Activated CD8-positive, alpha-beta memory T cell treated with anti-CD3 and anti-CD28 coated beads, Interleukin-2, amount 50 U/mL, for 48 hours (primary cell): ENCODE data around the gene MAMDC2.
"Not testable (repeated sequence)": the region's sequence is repeated elsewhere in the genome, so short reads cannot be mapped to it uniquely, and the experiment has no call there.

Source experiments
- DNase-seq: peaks from one replicate; pipeline ENCODE4 v3.0.0-alpha.2; 2020

Gene MAMDC2

DNA sequence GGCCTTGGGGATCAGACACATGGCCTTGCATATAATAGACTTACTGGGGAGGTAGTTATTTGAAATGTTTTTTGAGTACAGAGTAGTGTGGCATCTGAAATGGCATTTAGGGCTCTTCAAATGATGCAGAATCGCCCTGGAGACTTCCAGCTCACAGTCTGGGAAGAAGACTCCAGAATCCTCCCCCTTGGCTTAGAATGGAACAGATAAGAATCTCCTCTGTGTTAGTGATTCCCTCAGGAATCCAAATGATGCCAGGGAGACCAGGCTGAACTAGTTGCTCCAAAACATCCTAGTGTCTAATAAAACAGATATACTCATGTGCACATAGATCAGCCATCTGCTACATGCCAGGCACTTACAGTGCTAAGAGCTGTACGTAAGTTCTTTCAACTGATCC, 176.6 kb downstream of the MAMDC2 start:
- DNase-seq: no peak

DNA sequence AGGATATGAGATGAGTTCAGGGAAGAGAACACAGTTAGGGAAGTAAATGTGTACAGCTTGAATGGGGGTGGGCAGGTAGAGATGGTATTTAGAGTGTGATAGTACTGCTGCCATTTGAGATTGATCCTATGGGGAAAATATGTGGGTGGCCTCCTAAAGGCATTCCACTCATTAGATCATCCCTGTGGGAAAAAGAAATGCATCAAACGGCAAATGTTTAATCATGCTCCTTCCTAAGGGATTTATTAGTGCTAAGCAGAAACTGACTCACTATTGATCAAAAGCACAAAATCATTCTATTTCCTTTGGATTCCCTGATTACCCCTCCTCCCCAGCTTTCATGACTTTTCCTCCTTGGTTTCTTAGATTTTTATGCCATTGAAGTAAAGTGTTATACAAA, 178.7 kb downstream of the MAMDC2 start:
- DNase-seq: no peak

DNA sequence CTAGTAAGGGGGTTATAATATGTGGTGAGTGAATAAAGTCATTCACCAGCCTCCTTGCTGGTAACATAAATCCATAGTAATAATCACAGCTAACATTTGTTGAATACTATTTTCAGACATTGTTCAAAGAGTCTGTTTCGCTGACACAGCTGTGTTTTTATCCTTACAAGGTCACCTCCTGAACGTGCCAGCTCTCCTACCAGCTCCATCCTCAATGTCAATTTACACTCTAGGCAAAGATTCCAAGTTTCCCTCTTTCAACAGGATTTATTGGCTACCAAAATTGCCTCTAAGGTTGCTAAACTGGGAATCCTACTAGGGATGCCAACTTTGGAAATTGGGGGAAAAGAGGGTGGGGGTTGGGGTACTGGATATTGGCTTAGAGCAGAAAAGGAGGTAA, 184.5 kb downstream of the MAMDC2 start:
- no peak for DNase-seq

DNA sequence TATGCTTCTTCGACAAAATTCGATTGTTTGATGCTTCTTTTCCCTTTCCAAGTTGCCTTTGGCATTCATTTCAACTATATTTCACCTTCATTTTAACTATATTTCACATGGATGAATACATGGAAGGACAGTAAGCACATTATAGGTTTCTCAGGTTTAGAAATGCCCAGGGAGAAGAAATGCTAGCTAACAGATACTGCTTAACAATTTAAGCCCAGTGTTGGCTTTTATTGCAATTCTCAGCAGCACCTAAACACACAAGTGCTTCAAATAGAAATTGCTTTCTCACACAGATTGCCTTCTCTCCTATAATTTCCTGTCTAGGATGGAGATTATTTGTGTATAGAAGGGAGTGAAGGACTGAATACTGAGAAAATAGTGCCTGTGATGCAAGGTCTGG, 185.0 kb downstream of the MAMDC2 start:
- no peak for DNase-seq

DNA sequence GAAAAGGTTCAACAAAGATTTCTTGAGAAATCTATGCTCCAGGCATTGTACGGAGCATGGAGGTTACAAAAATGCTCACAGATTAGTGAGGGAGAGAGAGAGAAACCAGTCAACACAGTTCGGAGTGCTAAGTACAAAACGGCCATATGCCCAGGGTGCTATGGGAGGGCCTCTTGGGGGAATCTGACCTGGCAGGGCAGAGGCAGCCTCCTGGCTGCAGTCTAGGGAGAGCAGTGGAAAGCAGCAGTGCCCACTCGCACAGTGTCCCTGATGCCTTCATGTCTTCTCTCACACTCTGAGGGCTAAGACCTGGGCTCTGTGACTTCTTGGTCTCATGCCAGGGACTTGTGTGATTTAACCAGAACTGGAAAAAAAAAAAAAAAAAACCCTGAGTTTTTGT, 185.4 kb downstream of the MAMDC2 start:
- DNase-seq: no peak

DNA sequence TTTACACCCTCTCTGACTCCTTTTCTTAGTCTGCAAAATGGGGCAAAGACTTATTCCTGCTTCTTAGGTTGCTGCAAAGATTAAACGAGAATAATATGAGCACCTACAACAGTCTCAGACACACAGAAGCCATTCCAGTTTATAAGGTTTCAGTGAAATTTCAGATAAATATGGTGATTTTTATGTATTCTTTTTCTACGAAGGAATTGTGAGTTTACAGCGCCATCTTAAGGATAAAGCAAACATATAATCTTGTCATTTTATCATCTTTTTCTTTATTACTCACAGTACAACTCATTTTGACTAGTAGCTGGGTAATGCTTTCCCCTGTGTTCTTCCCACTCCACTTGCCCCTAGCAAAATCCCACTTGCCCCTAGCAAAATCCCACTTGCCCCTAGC, 185.9 kb downstream of the MAMDC2 start:
- no peak for DNase-seq

DNA sequence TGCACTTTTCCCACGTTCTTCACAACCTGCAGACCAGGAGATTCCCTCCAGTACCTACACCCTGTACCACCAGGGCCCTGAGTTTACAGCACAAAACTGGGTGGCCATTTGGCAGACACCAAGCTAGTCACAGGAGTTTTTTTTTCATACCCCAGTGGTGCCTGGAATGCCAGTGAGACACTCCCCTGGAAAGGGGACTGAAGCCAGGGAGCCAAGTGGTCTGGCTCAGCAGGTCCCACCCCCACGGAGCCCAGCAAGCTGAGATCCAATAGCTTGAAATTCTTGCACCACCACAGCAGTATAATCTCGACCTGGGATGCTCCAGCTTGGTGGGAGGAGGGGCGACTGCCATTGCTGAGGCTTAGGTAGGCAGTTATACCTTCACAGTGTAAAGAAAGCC, 188.8 kb downstream of the MAMDC2 start:
- DNase-seq: no peak

DNA sequence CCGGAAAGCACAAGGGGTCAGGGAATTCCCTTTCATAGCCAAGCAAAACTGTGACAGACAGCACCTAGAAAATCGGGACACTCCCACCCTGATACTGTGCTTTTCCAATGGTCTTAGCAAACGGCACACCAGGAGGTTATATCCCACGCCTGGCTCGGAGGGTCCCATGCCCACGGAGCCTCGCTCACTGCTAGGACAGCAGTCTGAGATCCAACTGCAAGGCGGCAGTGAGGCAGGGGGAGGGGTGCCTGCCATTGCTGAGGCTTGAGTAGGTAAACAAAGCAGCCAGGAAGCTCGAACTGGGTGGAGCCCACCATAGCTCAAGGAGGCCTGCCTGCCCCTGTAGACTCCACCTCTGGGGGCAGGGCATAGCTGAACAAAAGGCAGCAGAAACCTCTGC, 190.6 kb downstream of the MAMDC2 start:
- DNase-seq: not testable (repeated sequence)

DNA sequence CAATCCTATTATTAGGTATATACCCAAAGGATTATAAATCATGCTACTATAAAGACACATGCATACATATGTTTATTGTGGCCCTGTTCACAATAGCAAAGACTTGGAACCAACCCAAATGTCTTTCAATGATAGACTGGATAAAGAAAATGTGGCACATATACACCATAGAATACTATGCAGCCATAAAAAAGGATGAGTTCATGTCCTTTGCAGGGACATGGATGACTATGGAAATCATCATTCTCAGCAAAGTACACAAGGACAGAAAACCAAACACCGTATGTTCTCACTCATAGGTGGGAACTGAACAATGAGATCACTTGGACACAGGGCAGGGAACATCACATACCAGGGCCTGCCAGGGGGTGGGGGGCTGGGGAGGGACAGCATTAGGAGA, 202.3 kb downstream of the MAMDC2 start:
- not testable (repeated sequence) for DNase-seq

DNA sequence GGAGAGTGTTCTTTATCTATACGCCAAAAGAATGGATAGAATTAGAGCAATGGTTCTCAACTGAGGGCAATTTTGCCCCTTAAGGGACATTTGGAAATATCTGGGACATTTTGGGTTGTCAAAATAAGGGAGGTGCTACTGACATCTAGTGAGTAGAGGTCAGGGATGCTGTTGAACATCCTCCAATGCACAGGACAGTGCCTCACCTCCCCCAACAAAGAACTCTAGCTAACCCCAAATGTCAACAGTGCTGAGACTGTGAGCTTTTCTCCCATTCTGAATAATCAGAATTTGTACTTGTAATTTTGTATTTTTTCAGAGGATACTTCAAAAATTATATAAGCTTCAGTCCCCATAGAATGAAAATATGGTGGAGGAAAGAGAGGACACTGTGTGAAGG, 206.6 kb downstream of the MAMDC2 start:
- no peak for DNase-seq

DNA sequence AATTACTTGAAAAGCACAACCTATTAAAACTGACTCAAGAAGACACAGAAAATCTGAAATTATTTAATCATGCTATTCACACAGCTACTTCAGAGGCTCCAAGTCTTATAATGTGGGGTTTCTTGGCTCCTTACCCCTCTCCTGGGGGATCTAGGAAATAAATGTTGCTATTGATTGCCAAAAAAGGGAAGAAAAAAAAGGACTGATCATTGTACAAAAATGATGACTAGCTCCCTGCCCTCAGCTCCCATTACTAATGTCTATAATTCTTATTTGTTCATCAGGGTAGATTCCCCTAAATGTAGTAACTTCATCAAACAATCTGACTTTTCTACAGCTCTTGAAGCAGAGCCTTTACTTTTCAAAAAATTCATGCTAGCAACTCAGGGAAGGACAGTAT, 211.8 kb downstream of the MAMDC2 start:
- DNase-seq: no peak

DNA sequence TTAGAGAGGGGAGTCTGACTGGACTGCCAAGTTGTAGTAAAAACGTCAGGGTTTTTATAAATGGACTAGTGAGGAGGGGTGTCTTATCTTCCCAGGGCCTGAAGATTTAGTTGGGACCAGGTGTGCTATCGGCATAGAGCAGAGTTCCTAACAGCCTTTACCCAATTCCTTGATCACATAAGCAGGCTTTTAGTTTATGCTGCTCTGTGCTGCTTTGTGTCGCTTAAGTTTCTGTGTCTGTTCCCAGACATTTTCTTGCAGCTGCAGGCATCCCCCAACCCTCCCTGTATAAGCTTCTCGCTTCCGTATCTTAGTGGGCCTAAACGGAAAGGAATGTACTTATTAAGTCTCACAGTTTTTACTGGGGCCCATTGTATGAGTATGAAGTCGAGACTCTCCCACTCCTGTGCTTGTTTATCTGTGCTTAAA, 212.5 kb downstream of the MAMDC2 start:
- no peak for DNase-seq

DNA sequence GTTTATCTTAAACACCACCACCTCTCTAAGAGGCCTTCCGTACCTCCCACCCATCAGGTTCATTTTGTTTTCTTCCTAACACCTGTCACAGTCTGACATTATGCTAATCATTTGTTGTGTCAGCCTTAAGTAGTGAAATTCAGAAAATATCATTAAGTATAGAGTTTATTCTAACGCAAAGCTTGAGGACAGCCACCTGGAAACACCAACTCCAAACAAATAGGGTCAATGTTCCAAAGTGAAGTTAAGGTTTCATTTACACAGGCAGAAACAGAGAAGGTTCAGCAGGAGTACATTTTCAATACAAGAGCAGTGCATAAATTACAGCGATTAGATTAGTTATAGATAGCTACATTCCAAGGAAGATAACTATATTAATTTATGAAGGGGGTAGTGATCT, 213.9 kb downstream of the MAMDC2 start:
- DNase-seq: no peak

DNA sequence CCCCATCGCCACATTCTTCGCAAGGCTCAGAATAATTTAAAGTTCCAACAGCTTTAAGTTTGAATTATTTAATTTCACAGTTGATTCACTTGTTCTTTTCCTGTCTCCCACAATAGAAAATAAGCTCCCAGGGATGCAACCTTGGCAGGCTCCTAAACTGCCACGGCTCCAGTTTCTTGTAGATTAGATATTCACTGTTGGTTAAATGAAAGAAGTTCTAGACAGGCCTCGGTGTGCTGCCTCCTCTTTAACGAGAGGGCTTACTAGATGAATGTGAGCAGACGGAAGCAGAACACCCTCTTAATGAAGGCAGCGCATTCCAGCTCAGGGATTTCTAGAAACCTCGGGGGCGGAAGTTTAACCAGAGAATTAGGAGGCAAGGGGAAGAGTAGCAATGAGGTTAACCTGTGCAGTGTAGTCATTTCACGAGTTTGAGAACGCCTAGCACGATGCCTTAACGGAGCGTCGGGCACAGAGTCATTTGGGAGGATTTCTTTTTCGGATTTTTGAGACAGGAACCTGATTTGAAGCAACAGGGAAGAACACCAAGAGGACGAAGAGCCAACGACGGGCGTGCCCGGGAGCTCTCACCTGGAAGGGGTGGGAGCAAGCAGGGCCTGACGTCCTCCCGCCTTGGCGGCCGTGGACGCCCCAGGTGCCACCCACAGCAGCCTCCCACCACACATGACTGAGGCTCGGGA, 214.5 kb downstream of the MAMDC2 start:
- DNase-seq: peak; percentile 80

DNA sequence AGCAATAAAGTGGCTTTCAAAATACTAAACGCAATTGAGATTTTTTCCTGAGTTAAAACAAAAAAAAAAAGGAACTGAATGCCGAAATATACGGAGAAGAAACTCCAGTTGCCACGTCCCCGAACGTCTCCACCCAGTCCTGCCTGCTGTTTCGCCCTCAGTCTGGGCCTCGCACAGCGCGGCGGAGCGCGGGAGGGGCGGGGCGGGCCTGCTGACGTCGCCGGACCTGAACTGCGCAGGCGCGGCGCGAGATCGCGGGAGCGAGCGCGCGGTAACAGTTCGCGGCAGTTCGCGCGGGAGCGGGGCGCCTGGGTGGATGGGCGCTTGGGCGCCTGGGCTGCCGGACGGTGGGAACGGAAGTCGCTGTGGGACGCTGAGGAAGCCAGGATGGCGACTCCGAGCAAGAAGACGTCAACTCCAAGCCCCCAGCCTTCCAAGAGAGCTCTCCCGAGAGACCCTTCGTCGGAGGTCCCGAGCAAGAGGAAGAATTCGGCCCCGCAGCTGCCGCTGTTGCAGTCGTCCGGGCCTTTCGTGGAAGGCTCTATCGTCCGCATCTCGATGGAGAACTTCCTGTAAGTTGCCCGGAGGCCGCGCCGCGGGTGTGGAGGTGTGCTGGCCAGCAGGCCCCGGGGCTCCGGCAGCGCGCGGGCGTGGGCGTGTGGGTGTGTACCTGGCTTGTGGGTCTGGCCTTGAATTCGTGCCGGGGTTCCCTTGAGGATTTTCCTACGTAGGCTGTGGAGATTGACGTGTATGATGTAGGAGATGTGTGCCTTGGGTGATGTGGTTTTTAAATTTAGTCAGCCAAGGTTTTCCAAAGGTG, 215.3 kb downstream of the MAMDC2 start, which contains the start of gene SMC5:
Gene SMC5, plus strand, starts transcription at position 287 of the 820 bp plus-strand sequence. Its CDS starts 101 bp downstream, at position 388.
- peak; percentile 94 for DNase-seq

DNA sequence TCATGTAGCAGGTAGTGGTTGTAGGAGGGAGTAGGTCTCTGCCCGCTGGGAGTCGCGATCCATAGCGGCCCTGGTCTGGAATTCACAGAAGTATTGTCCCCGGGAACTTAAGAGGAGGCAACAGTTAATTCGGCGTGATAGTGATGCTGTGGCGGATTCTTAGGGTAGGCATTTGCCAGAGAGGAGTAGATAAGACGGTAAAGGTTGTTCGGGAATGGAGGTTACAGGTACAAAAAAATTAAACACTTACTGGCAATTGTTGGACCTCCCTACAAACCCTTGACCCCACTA, 215.8 kb downstream of the MAMDC2 start:
- DNase-seq: no peak

DNA sequence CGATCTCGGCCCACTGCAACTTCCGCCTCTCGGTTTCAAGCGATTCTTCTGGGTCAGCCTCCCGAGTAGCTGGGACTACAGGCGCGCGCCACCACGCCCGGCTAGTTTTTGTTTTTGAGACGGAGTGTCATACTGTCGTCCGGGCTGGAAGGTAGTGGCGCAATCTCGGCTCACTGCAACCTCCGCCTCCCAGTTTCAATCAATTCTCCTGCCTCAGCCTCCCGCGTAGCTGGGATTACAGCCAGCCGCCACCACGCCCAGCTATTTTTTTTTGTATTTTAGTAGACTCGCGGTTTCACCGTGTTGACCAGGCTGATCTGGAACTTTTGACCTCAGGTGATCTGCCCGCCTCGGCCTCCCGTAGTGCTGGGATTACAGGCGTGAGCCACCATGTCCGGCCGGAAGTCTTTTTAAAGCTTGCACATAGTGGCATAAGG, 216.4 kb downstream of the MAMDC2 start:
- no peak for DNase-seq

DNA sequence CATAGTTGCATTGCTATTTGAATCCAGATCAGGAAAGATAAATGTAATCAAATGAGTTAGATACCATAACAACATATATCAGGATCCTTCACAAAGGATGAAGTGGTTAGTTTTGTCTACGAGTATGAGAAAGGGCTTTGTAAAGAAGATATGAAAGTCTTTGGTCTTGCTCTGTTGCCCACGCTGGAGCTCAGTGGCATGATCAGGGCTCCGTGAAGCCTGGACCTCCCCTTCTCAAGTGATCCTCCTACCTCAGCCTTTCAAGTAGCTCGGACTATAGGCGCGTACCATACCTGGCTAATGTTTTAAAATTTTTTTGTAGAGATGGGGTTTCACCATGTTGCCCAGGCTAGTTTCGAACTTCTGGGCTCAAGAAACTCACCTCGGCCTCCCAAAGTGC, 217.0 kb downstream of the MAMDC2 start:
- no peak for DNase-seq

DNA sequence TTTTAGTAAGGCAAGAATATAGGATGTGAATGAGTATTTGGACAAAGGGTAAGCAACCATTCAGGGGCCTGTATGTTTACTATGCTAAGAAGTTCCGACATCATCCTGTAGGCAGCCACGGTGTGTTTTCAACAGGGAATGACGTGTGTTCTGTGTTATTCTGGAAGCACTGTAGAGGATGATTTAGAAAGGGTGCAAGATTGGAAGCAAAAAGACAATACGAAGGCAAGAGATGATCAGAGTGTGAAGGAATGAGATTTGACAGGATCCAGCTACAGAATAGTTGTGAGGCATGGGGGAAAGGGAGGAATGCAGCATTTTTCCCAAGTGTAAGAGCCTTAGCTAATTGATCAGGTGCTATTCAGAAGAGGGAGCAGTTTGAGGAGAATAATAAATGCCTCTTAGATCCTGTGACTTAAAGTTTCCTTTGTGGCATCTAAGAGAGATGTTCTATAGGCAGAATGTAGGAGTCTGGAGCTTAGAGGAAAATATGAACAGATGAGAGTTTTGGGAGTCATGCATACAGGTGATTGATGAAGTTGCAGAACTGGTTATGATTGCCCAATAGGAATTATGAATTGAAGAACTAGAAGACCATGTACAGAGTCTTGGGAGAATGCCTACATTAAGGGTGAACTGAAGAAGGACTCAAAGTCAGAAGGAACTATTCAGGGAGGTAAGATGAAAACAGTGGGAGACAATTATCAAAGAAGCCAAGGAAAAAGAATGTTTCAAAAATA, 217.7 kb downstream of the MAMDC2 start:
- no peak for DNase-seq

DNA sequence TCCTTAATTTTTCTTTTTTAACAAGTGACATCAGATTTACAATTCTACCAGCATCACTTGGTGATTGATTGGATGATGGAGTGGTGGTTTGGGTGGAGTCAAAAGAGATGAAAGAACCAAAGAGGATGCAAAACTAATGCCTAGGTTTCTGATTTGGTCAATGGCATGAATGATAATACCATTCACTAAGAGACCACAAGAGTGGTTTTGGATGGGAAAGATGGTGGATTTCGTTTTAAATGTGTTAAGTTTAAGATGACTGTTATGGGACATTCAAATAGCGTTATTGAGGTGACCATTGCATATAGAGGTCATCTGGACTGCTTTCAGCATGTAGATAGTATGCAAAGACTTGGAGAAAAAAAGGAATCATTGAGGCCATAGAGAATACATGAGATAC, 218.7 kb downstream of the MAMDC2 start:
- no peak for DNase-seq

DNA sequence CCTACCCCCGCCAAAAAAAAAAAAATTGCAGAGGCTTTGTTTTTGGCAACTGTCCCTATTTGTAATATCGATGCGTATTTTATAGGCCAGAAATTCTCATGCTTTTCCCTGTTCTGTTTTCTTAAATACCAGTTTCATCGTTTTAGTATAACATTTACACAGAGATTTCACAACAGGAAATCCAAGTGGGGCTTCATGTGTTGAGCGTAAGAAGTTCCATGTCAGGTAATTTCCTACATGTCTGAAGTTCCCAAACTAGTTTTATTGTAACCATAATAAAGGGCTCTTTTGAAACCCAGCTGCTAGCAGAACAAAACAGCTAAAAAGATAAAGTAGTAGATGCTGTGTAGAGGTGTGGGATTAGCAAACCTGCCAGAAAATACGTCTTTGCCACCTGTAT, 219.3 kb downstream of the MAMDC2 start:
- no peak for DNase-seq

DNA sequence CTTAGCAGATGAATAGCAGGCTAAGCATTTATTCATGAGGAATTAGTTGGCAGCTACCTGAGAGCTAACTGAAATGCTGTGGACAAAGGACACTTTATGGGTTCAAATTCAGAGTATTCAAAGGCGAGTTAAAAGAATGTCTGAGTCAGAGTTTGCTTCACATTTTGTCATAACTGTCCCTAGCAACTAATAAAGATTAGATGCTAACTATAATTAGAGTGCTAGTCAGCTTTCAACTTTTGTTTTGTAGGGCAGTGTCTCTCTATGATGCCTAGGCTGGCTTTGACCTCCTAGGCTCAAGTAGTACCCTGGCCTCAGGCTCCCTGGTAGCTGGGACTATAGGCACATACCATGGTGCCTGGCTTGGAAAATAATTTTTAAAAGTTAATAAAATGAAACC, 219.8 kb downstream of the MAMDC2 start:
- no peak for DNase-seq
